Activated T-cell treated with anti-CD3 and anti-CD28 coated beads for 1 hour (primary cell): Measurements from ENCODE around the gene BCR.
A peak's percentile ranks its signal among the peaks of the same experiment; 100 is the strongest.

Experiments used
- DNase-seq: peaks from one replicate; pipeline ENCODE4 v3.0.0-alpha.2; 2020; ENCODE audit warnings: low read depth

Gene BCR

GRCh38 chr22:23200898-23201297, 20.6 kb downstream of the BCR start:
- DNase-seq: no peak

- DNase-seq: no peak
Measured at GRCh38 chr22:23202812-23203451, 22.6 kb downstream of the BCR start.

- no peak for DNase-seq
Measured at GRCh38 chr22:23203452-23204124, 23.3 kb downstream of the BCR start.

- DNase-seq: no peak
Measured at GRCh38 chr22:23204125-23204488, 23.8 kb downstream of the BCR start.

- DNase-seq: no peak
Measured at GRCh38 chr22:23204541-23205157, 24.3 kb downstream of the BCR start.

- no peak for DNase-seq
Measured at GRCh38 chr22:23205339-23206049, 25.2 kb downstream of the BCR start.

GRCh38 chr22:23206915-23207314, 26.6 kb downstream of the BCR start:
- no peak for DNase-seq

- DNase-seq: no peak
Measured at GRCh38 chr22:23207729-23208393, 27.6 kb downstream of the BCR start.

- no peak for DNase-seq
Measured at GRCh38 chr22:23210428-23211170, 30.3 kb downstream of the BCR start.

GRCh38 chr22:23211622-23212021, 31.3 kb downstream of the BCR start:
- DNase-seq: no peak

GRCh38 chr22:23212061-23213021, 32.0 kb downstream of the BCR start:
- DNase-seq: no peak

GRCh38 chr22:23213022-23213555, 32.8 kb downstream of the BCR start:
- no peak for DNase-seq

- DNase-seq: no peak
Measured at GRCh38 chr22:23213581-23214334, 33.4 kb downstream of the BCR start.

- DNase-seq: no peak
Measured at GRCh38 chr22:23214398-23214797, 34.1 kb downstream of the BCR start.

GRCh38 chr22:23215294-23216241, 35.3 kb downstream of the BCR start:
- DNase-seq: no peak

GRCh38 chr22:23216461-23217170, 36.3 kb downstream of the BCR start:
- DNase-seq: peak; percentile 32

- DNase-seq: no peak
Measured at GRCh38 chr22:23217171-23218052, 37.1 kb downstream of the BCR start.
